Psoas muscle (tissue), 8 donors: ENCODE data around the gene AKAP6. TPM values are rescaled to one million over a fixed set of nuclear protein-coding genes. Genes with fewer than 3 reads are reported as not detected.

ENCODE experiments used
- ATAC-seq, 4 donors: fragments of 200-7000 bp; cut with Tn5 transposase; one replicate each; pipeline ENCODE4 v1.9.1; 2020; ENCODE audit warnings: moderate library complexity in 3 of 4, mild to moderate bottlenecking in 2 of 4
- DNase-seq, 2 donors: peaks; one replicate each; pipeline ENCODE4 v3.0.0-alpha.2; 2020
- H3K27ac ChIP-seq: fragments of 200-600 bp; one replicate; pipeline ENCODE4 v1.8.0; 2022
- H3K27me3 ChIP-seq, 3 donors: fragments of 200-600 bp in 1 of 3; one replicate each; pipeline versions ENCODE4 v1.6.1 to v1.8.0; 2013 to 2022; ENCODE audit warnings: low read length in 2 of 3, mild to moderate bottlenecking in 2 of 3, moderate library complexity in 1 of 3; ENCODE audit not compliant: insufficient read depth in 3 of 3
- H3K36me3 ChIP-seq, 2 donors: fragments of 200-600 bp in 1 of 2; one replicate each; pipeline versions ENCODE4 v1.6.1 to v1.8.0; 2013 to 2022; ENCODE audit warnings: low read depth in 1 of 2, mild to moderate bottlenecking in 1 of 2, moderate library complexity in 1 of 2; ENCODE audit not compliant: insufficient read depth in 1 of 2
- H3K4me1 ChIP-seq: fragments of 200-600 bp; one replicate; pipeline ENCODE4 v1.8.0; 2022
- H3K4me3 ChIP-seq: fragments of 200-600 bp; one replicate; pipeline ENCODE4 v1.8.0; 2022; ENCODE audit warnings: mild to moderate bottlenecking
- H3K9me3 ChIP-seq: fragments of 200-600 bp; one replicate; pipeline ENCODE4 v1.8.0; 2022
- WGBS, 3 donors: extraction: QIAGEN DNeasy Blood & Tissue Kit; methylation state at CpG; one replicate each; pipeline versions ENCODE4 v1.1.6 to v1.1.7; 2013; 5-methylcytosine and 5-hydroxymethylcytosine counted together
- intact Hi-C, 2 donors: fragments of 100-400 bp; cut with DNase I; formaldehyde crosslinking; loops; one replicate each; pipeline versions ENCODE4 v1.11.0 to v1.14.2; 2022
- polyA plus RNA-seq, 3 donors: library from polyadenylated mRNA; stranded (reverse); fragments of 200-250 nt; gene quantifications; one replicate each; pipeline ENCODE4 v1.2.3, GENCODE V29; 2013
- total RNA-seq, 4 donors: library from RNA; stranded (reverse); fragmentation: NEBNext Ultra II Directional in 2 of 4; extraction: Animal tissue kit (Norgen Biotek cat#: 25700) in 2 of 4; gene quantifications; one replicate each; pipeline versions ENCODE4 v1.2.1 to v1.2.4, GENCODE V29; 2021 to 2023
- TF ChIP-seq, protein P1 (sequence below): fragments of 200-600 bp; IDR thresholded peaks from one replicate; pipeline ENCODE4 v1.8.0; 2022; ENCODE audit warnings: antibody characterized with exemption
- donor health status: healthy with polysubstance abuse.
- donor health status: DM: no; HTN: no; CAD: no; lungs with moderate emphysema.
- donor health status: Bipolar disorder and iron deficiency.
- donor health status: healthy.
- donor health status: DM: yes; HTN: yes; CAD: no.
- donor health status: DM: no; HTN: no; CAD: no.
- donor health status: DM: no; HTN: no; CAD: no.
- donor health status: DM: yes; HTN: yes; CAD: no.

AKAP6 gene
- total and polyA plus RNA-seq, 7 donors, result 9.1 to 173 (median 113) TPM

- Histone ChIP-seq H3K27me3 (no peaks in the 10 kb centered on the region), H3K36me3 (no peaks in the 10 kb centered on the region), H3K27ac (no peak overlapping the region), H3K4me3 (no peak overlapping the region), H3K4me1 (peaks cover 7% of the 10 kb centered on the region), H3K9me3 (peaks cover 3% of the 10 kb centered on the region)
- DNase-seq (no peak), ATAC-seq (no peak)
- TF ChIP-seq, protein P1, sequence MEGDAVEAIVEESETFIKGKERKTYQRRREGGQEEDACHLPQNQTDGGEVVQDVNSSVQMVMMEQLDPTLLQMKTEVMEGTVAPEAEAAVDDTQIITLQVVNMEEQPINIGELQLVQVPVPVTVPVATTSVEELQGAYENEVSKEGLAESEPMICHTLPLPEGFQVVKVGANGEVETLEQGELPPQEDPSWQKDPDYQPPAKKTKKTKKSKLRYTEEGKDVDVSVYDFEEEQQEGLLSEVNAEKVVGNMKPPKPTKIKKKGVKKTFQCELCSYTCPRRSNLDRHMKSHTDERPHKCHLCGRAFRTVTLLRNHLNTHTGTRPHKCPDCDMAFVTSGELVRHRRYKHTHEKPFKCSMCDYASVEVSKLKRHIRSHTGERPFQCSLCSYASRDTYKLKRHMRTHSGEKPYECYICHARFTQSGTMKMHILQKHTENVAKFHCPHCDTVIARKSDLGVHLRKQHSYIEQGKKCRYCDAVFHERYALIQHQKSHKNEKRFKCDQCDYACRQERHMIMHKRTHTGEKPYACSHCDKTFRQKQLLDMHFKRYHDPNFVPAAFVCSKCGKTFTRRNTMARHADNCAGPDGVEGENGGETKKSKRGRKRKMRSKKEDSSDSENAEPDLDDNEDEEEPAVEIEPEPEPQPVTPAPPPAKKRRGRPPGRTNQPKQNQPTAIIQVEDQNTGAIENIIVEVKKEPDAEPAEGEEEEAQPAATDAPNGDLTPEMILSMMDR, result no peak
- intact Hi-C loops, result no loop called here
These were observed 67.8 kb downstream of the AKAP6 start for GRCh38 chr14:32396885-32397284.

GRCh38 chr14:32397861-32398640, 69.0 kb downstream of the AKAP6 start:
- no peaks in the 10 kb centered on the region for H3K9me3 ChIP-seq
- H3K27me3 ChIP-seq, result no peaks in the 10 kb centered on the region
- TF ChIP-seq, protein P1, result no peak
- DNase-seq (no peak), ATAC-seq (no peak)
- no peaks in the 10 kb centered on the region for H3K36me3 ChIP-seq
- no peak overlapping the region for H3K27ac ChIP-seq
- intact Hi-C loops, result no loop called here
- H3K4me3 ChIP-seq, result no peak overlapping the region
- peaks cover 7% of the 10 kb centered on the region for H3K4me1 ChIP-seq

- WGBS, 3 donors, result 81 to 89% (median 88%) methylated on average over 1 of the region's 1 CpG
These were observed 70.8 kb downstream of the AKAP6 start for GRCh38 chr14:32399920-32400319.

DNA sequence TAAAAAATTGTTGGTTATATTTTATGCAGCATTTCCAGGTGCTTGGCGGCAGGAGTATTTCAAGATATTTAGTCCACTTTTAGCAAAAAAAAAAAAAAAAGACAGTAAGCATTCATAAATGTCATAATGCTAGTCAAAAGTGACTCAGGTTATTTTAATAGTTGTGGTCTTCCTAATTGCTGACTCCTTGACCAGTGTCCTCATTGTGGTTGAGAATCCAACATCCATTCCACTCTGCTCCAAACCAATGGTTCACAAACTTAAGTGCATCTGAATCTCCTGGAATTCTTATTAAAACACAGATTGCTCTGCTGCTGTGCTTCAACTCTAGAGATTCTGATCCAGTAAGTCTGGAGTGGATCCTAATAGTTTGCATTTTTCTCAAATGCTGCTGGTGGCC, 71.4 kb downstream of the AKAP6 start:
- WGBS, 3 donors, result 100% methylated on average over 1 of the region's 1 CpG
- Histone ChIP-seq H3K36me3 (no peaks in the 10 kb centered on the region), H3K27me3 (no peaks in the 10 kb centered on the region), H3K4me3 (no peak overlapping the region), H3K4me1 (peaks cover 7% of the 10 kb centered on the region), H3K9me3 (no peaks in the 10 kb centered on the region), H3K27ac (no peak overlapping the region)
- TF ChIP-seq, protein P1, result no peak
- no peak for ATAC-seq
- intact Hi-C loops, result no loop called here
- DNase-seq, result no peak

More at GRCh38 chr14:32399920-32400319, 70.8 kb downstream of the AKAP6 start:
- Histone ChIP-seq H3K4me1 (peaks cover 7% of the 10 kb centered on the region), H3K27ac (no peak overlapping the region), H3K36me3 (no peaks in the 10 kb centered on the region), H3K27me3 (no peaks in the 10 kb centered on the region), H3K9me3 (no peaks in the 10 kb centered on the region), H3K4me3 (no peak overlapping the region)
- intact Hi-C loops, result no loop called here
- DNase-seq, result no peak
- no peak for ATAC-seq
- TF ChIP-seq, protein P1, result no peak

- no peak overlapping the region for H3K27ac ChIP-seq
- no peaks in the 10 kb centered on the region for H3K36me3 ChIP-seq
- WGBS, 3 donors, result 87 to 93% (median 87%) methylated on average over 3 of the region's 3 CpGs
- no peak for DNase-seq
- no peaks in the 10 kb centered on the region for H3K9me3 ChIP-seq
- H3K4me3 ChIP-seq, result no peak overlapping the region
- H3K4me1 ChIP-seq, result peaks cover 4% of the 10 kb centered on the region
- H3K27me3 ChIP-seq, result no peaks in the 10 kb centered on the region
- ATAC-seq, result no peak
- TF ChIP-seq, protein P1, result no peak
- intact Hi-C loops, result no loop called here
These were observed 73.9 kb downstream of the AKAP6 start for GRCh38 chr14:32403021-32403420.
